ENCODE measurements around the gene PNPLA2. TPM values are rescaled to one million over a fixed set of nuclear protein-coding genes. Genes with fewer than 3 reads are reported as not detected.

The PNPLA2 gene
- total and polyA plus RNA-seq, 5 donors from 2014 or later = 23.9 to 195 (median 24.9) TPM

DNA sequence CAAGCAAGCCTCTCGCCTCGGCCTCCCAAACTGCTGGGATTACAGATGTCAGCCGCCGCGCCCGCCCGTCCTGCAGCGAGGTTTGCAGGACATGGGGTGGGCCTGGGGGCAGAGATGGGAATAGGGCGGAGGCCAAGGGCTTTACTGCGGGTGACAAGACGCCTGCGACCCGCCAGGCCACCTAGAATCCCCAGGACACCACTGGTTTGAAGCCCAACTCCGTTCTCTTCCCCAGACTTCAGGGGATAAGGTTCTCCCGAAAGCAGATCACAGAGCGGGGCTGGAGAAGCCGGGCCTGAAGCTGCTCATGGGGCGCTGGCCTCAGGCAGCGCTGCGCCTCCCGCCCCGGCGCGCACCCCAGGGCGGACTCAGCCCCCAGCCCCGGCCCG is 23.3 kb downstream of the PNPLA2 start:
- ATAC-seq (ENCODE audit: low read depth in 2 of 2) (peak in 1 of 2 donors; percentile 29), DNase-seq (no peak)
- Mint-ChIP-seq H3K9me3 (no peaks in the 10 kb centered on the region), H3K4me1 (peaks cover 0 to 29% (median 3%) of the 10 kb centered on the region in 4 donors), H3K27me3 (peaks cover 19% of the 10 kb centered on the region), H3K4me3 (peak overlapping the region; percentile 82 to 90 (median 88)), H3K27ac (peak overlapping the region in 2 of 3 donors; percentile 41 to 85), H3K36me3 (no peaks in the 10 kb centered on the region)
- Histone ChIP-seq H3K4me3 (ENCODE audit: low read depth, low read length) (peak overlapping the region; percentile 76), H3K4me1 (ENCODE audit: control insufficient read depth, insufficient read depth, low read length, poor library complexity, severe bottlenecking) (peaks cover 36% of the 10 kb centered on the region), H3K27ac (ENCODE audit: insufficient read depth, low read length, poor library complexity, severe bottlenecking) (peak overlapping the region; percentile 67), H3K27me3 (ENCODE audit: control insufficient read depth, insufficient read depth, low read length) (no peaks in the 10 kb centered on the region), H3K9me3 (ENCODE audit: control insufficient read depth in 2 of 2, low read length in 2 of 2) (no peaks in the 10 kb centered on the region), H3K36me3 (ENCODE audit: control insufficient read depth, insufficient read depth, low read length) (peaks cover 8% of the 10 kb centered on the region)

GRCh38 chr11:842370-843002 is 23.8 kb downstream of the PNPLA2 start, which contains the start of the genes POLR2L and TSPAN4:
Gene POLR2L (minus strand): TSS chr11:842529. CDS start chr11:842508, 21 bp downstream.
Gene TSPAN4 (plus strand): TSS chr11:842852. CDS start chr11:850305, 7,453 bp downstream.
- Histone ChIP-seq H3K9me3 (ENCODE audit: control insufficient read depth in 2 of 2, low read length in 2 of 2) (no peaks in the 10 kb centered on the region), H3K4me3 (ENCODE audit: low read depth, low read length) (peak within 1 kb of the TSS; percentile 76), H3K27me3 (ENCODE audit: control insufficient read depth, insufficient read depth, low read length) (no peaks in the 10 kb centered on the region), H3K4me1 (ENCODE audit: control insufficient read depth, insufficient read depth, low read length, poor library complexity, severe bottlenecking) (peaks cover 36% of the 10 kb centered on the region), H3K27ac (ENCODE audit: insufficient read depth, low read length, poor library complexity, severe bottlenecking) (peak within 1 kb of the TSS; percentile 67), H3K36me3 (ENCODE audit: control insufficient read depth, insufficient read depth, low read length) (peaks cover 8% of the 10 kb centered on the region)
- Mint-ChIP-seq H3K27me3 (peaks cover 19% of the 10 kb centered on the region), H3K36me3 (no peaks in the 10 kb centered on the region), H3K4me1 (peaks cover 0 to 29% (median 3%) of the 10 kb centered on the region in 4 donors), H3K4me3 (peak within 1 kb of the TSS; percentile 85 to 90 (median 88)), H3K9me3 (no peaks in the 10 kb centered on the region), H3K27ac (peak within 1 kb of the TSS; percentile 41 to 85 (median 56))
- ATAC-seq (ENCODE audit: low read depth in 2 of 2) (peak; percentile 82 to 86), DNase-seq (peak; percentile 78 to 92 (median 85))

- peaks cover 36% of the 10 kb centered on the region for H3K4me1 ChIP-seq (ENCODE audit: control insufficient read depth, insufficient read depth, low read length, poor library complexity, severe bottlenecking)
- peak overlapping the region in 1 of 3 donors; percentile 51 for H3K27ac Mint-ChIP-seq
- H3K4me3 ChIP-seq (ENCODE audit: low read depth, low read length) = peak overlapping the region; percentile 32
- no peaks in the 10 kb centered on the region for H3K9me3 ChIP-seq (ENCODE audit: control insufficient read depth in 2 of 2, low read length in 2 of 2)
- no peaks in the 10 kb centered on the region for H3K27me3 ChIP-seq (ENCODE audit: control insufficient read depth, insufficient read depth, low read length)
- H3K9me3 Mint-ChIP-seq = no peaks in the 10 kb centered on the region
- no peak for ATAC-seq (ENCODE audit: low read depth in 2 of 2)
- no peak overlapping the region for H3K27ac ChIP-seq (ENCODE audit: insufficient read depth, low read length, poor library complexity, severe bottlenecking)
- peaks cover 19% of the 10 kb centered on the region for H3K27me3 Mint-ChIP-seq
- DNase-seq = no peak
- no peaks in the 10 kb centered on the region for H3K36me3 Mint-ChIP-seq
- H3K4me1 Mint-ChIP-seq = peaks cover 0 to 29% (median 3%) of the 10 kb centered on the region in 4 donors
- peaks cover 8% of the 10 kb centered on the region for H3K36me3 ChIP-seq (ENCODE audit: control insufficient read depth, insufficient read depth, low read length)
- peak overlapping the region; percentile 76 to 85 (median 84) for H3K4me3 Mint-ChIP-seq
Observed at GRCh38 chr11:843086-843734, 24.5 kb downstream of the PNPLA2 start.

GRCh38 chr11:843818-844692 is 25.3 kb downstream of the PNPLA2 start:
- H3K27ac Mint-ChIP-seq = no peak overlapping the region
- H3K27me3 ChIP-seq (ENCODE audit: control insufficient read depth, insufficient read depth, low read length) = no peaks in the 10 kb centered on the region
- H3K4me3 ChIP-seq (ENCODE audit: low read depth, low read length) = no peak overlapping the region
- no peak for ATAC-seq (ENCODE audit: low read depth in 2 of 2)
- peaks cover 0 to 35% (median 6%) of the 10 kb centered on the region in 4 donors for H3K4me1 Mint-ChIP-seq
- no peaks in the 10 kb centered on the region for H3K9me3 Mint-ChIP-seq
- H3K36me3 Mint-ChIP-seq = no peaks in the 10 kb centered on the region
- no peaks in the 10 kb centered on the region for H3K9me3 ChIP-seq (ENCODE audit: control insufficient read depth in 2 of 2, low read length in 2 of 2)
- H3K27ac ChIP-seq (ENCODE audit: insufficient read depth, low read length, poor library complexity, severe bottlenecking) = no peak overlapping the region
- peak overlapping the region; percentile 76 to 85 (median 84) for H3K4me3 Mint-ChIP-seq
- no peak for DNase-seq
- H3K36me3 ChIP-seq (ENCODE audit: control insufficient read depth, insufficient read depth, low read length) = peaks cover 3% of the 10 kb centered on the region
- peaks cover 24% of the 10 kb centered on the region for H3K27me3 Mint-ChIP-seq
- H3K4me1 ChIP-seq (ENCODE audit: control insufficient read depth, insufficient read depth, low read length, poor library complexity, severe bottlenecking) = peaks cover 44% of the 10 kb centered on the region

DNA sequence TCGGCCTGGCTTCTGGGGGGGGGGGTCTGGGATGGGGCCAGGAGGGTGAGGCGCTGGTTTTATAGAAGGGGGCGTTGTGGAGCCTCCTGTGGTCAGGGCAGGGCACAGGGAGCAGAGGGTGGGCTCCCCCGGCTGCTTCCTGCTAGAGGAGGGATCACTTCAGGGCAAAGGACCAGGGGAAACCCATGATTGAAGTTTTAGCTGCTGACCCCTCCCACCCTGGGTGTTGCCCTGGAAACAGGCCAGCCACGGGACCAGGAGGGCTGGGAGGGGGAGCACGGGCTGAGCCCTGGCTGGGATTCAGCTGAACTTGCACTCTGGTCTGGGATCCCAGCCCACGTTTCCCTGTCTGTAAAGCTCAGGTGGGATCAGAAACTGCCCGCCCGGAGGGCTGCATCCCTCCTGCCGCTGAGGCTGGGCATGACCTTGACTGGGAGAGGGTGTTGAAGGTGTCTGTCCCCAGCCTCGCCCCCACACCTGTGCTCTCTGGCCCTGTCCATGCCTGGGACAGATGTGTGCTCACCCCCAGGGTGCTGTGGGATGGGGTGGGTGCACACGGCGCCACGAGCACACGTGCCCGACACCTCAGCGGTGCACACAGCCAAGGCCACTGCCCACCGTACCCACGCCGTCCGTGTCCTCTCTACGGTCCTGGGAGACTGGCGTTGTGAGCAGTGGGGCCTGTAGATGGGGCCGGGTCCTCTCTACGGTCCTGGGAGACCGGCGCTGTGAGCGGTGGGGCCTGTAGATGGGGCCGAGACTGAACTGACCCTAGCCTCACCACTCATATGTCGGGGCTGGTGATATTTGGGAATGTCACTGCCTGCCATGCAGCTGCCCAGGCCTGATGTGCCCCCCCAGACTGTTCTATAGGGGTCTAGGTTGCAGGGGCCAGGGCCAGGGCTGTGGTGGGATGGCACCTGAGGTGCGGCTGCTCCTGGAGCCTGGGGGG is 26.3 kb downstream of the PNPLA2 start:
- peak overlapping the region in 2 of 4 donors; percentile 19 to 27 for H3K4me3 Mint-ChIP-seq
- H3K4me3 ChIP-seq (ENCODE audit: low read depth, low read length) = no peak overlapping the region
- peaks cover 49% of the 10 kb centered on the region for H3K4me1 ChIP-seq (ENCODE audit: control insufficient read depth, insufficient read depth, low read length, poor library complexity, severe bottlenecking)
- DNase-seq (no peak), ATAC-seq (ENCODE audit: low read depth in 2 of 2) (no peak)
- no peak overlapping the region for H3K27ac Mint-ChIP-seq
- peaks cover 24% of the 10 kb centered on the region for H3K27me3 Mint-ChIP-seq
- H3K36me3 Mint-ChIP-seq = no peaks in the 10 kb centered on the region
- H3K27me3 ChIP-seq (ENCODE audit: control insufficient read depth, insufficient read depth, low read length) = no peaks in the 10 kb centered on the region
- H3K27ac ChIP-seq (ENCODE audit: insufficient read depth, low read length, poor library complexity, severe bottlenecking) = no peak overlapping the region
- H3K9me3 Mint-ChIP-seq = no peaks in the 10 kb centered on the region
- peaks cover under 1% of the 10 kb centered on the region for H3K36me3 ChIP-seq (ENCODE audit: control insufficient read depth, insufficient read depth, low read length)
- peaks cover 0 to 34% (median 6%) of the 10 kb centered on the region in 4 donors for H3K4me1 Mint-ChIP-seq
- H3K9me3 ChIP-seq (ENCODE audit: control insufficient read depth in 2 of 2, low read length in 2 of 2) = no peaks in the 10 kb centered on the region

- no peaks in the 10 kb centered on the region for H3K36me3 ChIP-seq (ENCODE audit: control insufficient read depth, insufficient read depth, low read length)
- DNase-seq (no peak), ATAC-seq (ENCODE audit: low read depth in 2 of 2) (no peak)
- Mint-ChIP-seq H3K27me3 (peaks cover 25% of the 10 kb centered on the region), H3K4me3 (peak overlapping the region in 3 of 4 donors; percentile 19 to 27 (median 22)), H3K4me1 (peaks cover 0 to 24% (median 3%) of the 10 kb centered on the region in 4 donors), H3K9me3 (no peaks in the 10 kb centered on the region), H3K36me3 (no peaks in the 10 kb centered on the region), H3K27ac (peak overlapping the region in 1 of 3 donors; percentile 69)
- H3K4me1 ChIP-seq (ENCODE audit: control insufficient read depth, insufficient read depth, low read length, poor library complexity, severe bottlenecking) = peaks cover 45% of the 10 kb centered on the region
- H3K9me3 ChIP-seq (ENCODE audit: control insufficient read depth in 2 of 2, low read length in 2 of 2) = no peaks in the 10 kb centered on the region
- no peak overlapping the region for H3K27ac ChIP-seq (ENCODE audit: insufficient read depth, low read length, poor library complexity, severe bottlenecking)
- no peaks in the 10 kb centered on the region for H3K27me3 ChIP-seq (ENCODE audit: control insufficient read depth, insufficient read depth, low read length)
- H3K4me3 ChIP-seq (ENCODE audit: low read depth, low read length) = no peak overlapping the region
Observed at GRCh38 chr11:845872-846495, 27.3 kb downstream of the PNPLA2 start.
